KMS-11 (cell line): ENCODE data around the gene NR1H2.

Experiments used
- H2AFZ ChIP-seq: fragments of 200-600 bp; sonication (generic); 2 replicates; pipeline ENCODE4 v1.6.1; 2016; ENCODE audit warnings: antibody characterized with exemption, mixed run types, low read depth
- H3K27ac ChIP-seq: fragments of 200-600 bp; sonication (generic); 2 replicates; pipeline ENCODE4 v1.6.1; 2016; ENCODE audit warnings: mild to moderate bottlenecking, mixed run types
- H3K27me3 ChIP-seq: fragments of 200-600 bp; sonication (generic); 2 replicates; pipeline ENCODE4 v1.6.1; 2017; ENCODE audit warnings: mild to moderate bottlenecking, low read depth, mixed run types, moderate library complexity; ENCODE audit not compliant: insufficient read depth
- H3K36me3 ChIP-seq: fragments of 200-600 bp; sonication (generic); 2 replicates; pipeline ENCODE4 v1.6.1; 2017; ENCODE audit warnings: mild to moderate bottlenecking, mixed run types; ENCODE audit not compliant: insufficient read depth
- H3K4me1 ChIP-seq: fragments of 200-600 bp; sonication (generic); 2 replicates; pipeline ENCODE4 v1.6.1; 2016; ENCODE audit warnings: mild to moderate bottlenecking, low read depth, mixed run types; ENCODE audit not compliant: poor library complexity, severe bottlenecking
- H3K4me2 ChIP-seq: fragments of 200-600 bp; sonication (generic); 2 replicates; pipeline ENCODE4 v1.7.0; 2016; ENCODE audit warnings: mild to moderate bottlenecking, mixed run types
- H3K4me3 ChIP-seq: fragments of 200-600 bp; sonication (generic); IDR thresholded peaks from 2 replicates; pipeline ENCODE4 v1.6.1; 2017; ENCODE audit warnings: low read depth, low read length, mixed read lengths; ENCODE audit not compliant: insufficient read depth
- H3K79me2 ChIP-seq: fragments of 200-600 bp; sonication (generic); 2 replicates; pipeline ENCODE4 v1.6.1; 2016; ENCODE audit warnings: low read depth, mixed run types; ENCODE audit not compliant: insufficient read depth
- H3K9ac ChIP-seq: fragments of 200-600 bp; sonication (generic); 2 replicates; pipeline ENCODE4 v1.6.1; 2016; ENCODE audit warnings: mild to moderate bottlenecking, mixed run types
- H4K20me1 ChIP-seq: fragments of 200-600 bp; sonication (generic); 2 replicates; pipeline ENCODE4 v1.6.1; 2016; ENCODE audit warnings: mild to moderate bottlenecking, mixed run types; ENCODE audit not compliant: insufficient read depth
- TF ChIP-seq, protein P1 (sequence below): fragments of 200-600 bp; sonication (generic); conservative IDR thresholded peaks from 2 replicates; pipeline ENCODE4 v1.6.1; 2017; ENCODE audit warnings: low read depth, mild to moderate bottlenecking, antibody characterized with exemption, low read length, moderate library complexity, mixed read lengths

Gene NR1H2

DNA sequence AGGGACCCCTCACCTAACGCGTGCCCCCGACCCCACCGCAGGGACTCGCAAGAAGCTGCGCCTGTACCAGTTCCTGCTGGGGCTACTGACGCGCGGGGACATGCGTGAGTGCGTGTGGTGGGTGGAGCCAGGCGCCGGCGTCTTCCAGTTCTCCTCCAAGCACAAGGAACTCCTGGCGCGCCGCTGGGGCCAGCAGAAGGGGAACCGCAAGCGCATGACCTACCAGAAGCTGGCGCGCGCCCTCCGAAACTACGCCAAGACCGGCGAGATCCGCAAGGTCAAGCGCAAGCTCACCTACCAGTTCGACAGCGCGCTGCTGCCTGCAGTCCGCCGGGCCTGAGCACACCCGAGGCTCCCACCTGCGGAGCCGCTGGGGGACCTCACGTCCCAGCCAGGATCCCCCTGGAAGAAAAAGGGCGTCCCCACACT lies 51.8 kb downstream of the NR1H2 start:
- no peaks in the 10 kb centered on the region for H3K36me3 ChIP-seq
- H3K27ac ChIP-seq: no peak overlapping the region
- H2AFZ ChIP-seq: no peak overlapping the region
- H3K27me3 ChIP-seq: peaks cover 20% of the 10 kb centered on the region
- no peaks in the 10 kb centered on the region for H4K20me1 ChIP-seq
- H3K4me1 ChIP-seq: peaks cover 12% of the 10 kb centered on the region
- no peak overlapping the region for H3K4me3 ChIP-seq
- H3K4me2 ChIP-seq: no peak overlapping the region
- H3K79me2 ChIP-seq: no peaks in the 10 kb centered on the region
- TF ChIP-seq, protein P1, sequence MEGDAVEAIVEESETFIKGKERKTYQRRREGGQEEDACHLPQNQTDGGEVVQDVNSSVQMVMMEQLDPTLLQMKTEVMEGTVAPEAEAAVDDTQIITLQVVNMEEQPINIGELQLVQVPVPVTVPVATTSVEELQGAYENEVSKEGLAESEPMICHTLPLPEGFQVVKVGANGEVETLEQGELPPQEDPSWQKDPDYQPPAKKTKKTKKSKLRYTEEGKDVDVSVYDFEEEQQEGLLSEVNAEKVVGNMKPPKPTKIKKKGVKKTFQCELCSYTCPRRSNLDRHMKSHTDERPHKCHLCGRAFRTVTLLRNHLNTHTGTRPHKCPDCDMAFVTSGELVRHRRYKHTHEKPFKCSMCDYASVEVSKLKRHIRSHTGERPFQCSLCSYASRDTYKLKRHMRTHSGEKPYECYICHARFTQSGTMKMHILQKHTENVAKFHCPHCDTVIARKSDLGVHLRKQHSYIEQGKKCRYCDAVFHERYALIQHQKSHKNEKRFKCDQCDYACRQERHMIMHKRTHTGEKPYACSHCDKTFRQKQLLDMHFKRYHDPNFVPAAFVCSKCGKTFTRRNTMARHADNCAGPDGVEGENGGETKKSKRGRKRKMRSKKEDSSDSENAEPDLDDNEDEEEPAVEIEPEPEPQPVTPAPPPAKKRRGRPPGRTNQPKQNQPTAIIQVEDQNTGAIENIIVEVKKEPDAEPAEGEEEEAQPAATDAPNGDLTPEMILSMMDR: no peak
- H3K9ac ChIP-seq: no peak overlapping the region

DNA sequence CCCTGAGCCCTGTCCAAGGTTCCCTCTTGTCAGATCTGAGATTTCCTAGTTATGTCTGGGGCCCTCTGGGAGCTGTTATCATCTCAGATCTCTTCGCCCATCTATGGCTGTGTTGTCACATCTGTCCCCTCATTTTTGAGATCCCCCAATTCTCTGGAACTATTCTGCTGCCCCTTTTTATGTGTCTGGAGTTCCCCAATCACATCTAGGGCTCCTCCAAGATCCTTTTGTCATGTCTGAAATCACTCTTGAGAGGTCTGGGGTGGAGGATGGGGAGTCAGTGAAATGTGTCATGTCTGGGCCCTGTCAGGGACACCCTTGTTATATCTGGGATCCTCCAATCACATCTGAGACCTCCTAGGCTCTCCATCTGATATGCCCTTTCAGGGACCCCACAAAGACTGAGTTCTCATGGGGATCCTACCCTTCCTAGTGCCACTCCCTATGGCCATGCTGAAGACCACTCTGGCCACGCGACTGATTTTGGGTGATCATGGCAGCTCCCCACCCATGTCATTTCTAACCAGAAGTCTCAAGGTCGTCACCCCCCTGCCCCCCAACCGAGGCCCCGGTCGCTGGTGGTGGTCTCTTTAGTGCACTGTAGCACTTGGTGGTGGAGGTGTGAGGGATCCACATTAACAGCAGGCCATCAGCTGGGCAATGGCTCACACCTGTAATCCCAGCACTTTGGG lies 52.7 kb downstream of the NR1H2 start:
- peaks cover 14% of the 10 kb centered on the region for H3K4me1 ChIP-seq

DNA sequence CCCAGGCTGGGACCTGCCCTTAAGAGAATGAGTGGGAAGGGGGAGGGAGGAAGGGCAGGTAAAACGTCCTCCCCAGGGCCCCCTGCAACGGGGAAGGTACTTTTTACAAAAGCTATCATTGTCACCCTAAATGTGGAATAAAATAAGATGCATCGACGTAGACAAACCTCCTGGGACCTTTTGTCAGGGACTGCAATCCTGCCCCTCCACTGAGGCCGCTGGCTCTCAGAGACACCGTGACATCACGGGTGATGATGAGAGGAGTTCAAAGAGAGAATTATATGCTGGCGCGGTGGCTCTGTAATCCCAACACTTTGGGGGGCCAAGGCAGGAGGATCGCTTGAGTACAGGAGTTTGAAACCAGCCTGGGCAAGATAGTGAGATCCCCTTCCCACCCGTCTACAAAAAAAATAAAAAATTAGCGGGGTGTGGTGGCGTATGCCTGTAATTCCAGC lies 54.7 kb downstream of the NR1H2 start:
- H2AFZ ChIP-seq: peak overlapping the region; percentile 74; the same call in 1 of the 2 replicates
- H3K4me2 ChIP-seq: peak overlapping the region; percentile 47; the same call in 1 of the 2 replicates
- no peak overlapping the region for H3K27ac ChIP-seq
- no peaks in the 10 kb centered on the region for H4K20me1 ChIP-seq
- TF ChIP-seq, protein P1: no peak
- peaks cover 38% of the 10 kb centered on the region for H3K27me3 ChIP-seq
- no peak overlapping the region for H3K9ac ChIP-seq
- no peaks in the 10 kb centered on the region for H3K36me3 ChIP-seq
- H3K4me3 ChIP-seq: no peak overlapping the region
- H3K4me1 ChIP-seq: peaks cover 23% of the 10 kb centered on the region
- no peaks in the 10 kb centered on the region for H3K79me2 ChIP-seq

More for the DNA sequence above, 52.7 kb downstream of the NR1H2 start:
- H3K9ac ChIP-seq: no peak overlapping the region
- no peaks in the 10 kb centered on the region for H3K79me2 ChIP-seq
- no peaks in the 10 kb centered on the region for H3K36me3 ChIP-seq
- H3K4me2 ChIP-seq: no peak overlapping the region
- H3K4me3 ChIP-seq: no peak overlapping the region
- peaks cover 29% of the 10 kb centered on the region for H3K27me3 ChIP-seq
- H4K20me1 ChIP-seq: no peaks in the 10 kb centered on the region
- H2AFZ ChIP-seq: no peak overlapping the region
- TF ChIP-seq, protein P1: no peak
- H3K27ac ChIP-seq: no peak overlapping the region

DNA sequence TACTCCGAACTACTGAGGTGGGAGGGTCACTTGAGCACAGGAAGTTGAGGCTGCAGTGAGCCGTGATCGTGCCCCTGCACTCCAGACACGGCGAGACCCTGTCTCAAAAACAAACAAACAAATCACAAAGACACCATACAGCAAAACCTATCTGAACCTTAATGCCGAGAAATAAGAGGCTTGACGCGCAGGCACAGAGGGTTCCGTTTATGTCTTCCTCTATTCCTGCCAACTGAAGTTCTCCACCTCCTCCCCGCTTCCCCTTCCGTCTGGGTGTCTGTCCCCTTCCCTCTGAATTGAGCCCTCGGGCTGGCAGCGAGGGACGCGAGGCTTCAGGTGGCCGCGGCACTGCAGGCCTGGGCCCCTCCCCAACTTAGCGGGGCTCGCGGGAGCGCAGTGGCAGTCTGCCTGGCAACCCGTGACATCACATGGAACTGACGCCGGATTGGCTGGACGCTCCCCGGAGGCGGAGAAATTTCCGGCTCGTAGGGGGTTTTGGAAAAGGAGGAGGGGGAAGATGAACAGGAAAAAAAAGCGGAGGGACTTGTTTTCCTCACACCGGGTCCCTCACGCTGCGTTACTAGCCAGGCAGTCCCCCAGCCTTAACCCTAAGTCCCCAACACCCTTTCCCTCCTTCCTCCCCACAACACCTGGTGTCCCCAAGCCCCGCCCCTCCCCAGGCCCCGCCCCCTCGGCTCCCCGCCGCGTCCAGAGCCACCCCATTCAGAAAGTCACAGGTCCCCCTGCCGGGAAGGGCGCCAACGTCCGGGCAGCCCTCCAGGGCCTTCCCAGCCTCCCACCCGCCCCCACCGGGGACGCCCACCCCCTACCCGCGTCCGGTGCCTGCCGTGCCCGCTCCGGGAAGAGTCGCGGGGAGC lies 55.3 kb downstream of the NR1H2 start:
- TF ChIP-seq, protein P1: no peak
- H3K27me3 ChIP-seq: peaks cover 44% of the 10 kb centered on the region
- no peak overlapping the region for H3K4me3 ChIP-seq
- no peak overlapping the region for H3K9ac ChIP-seq
- peaks cover 23% of the 10 kb centered on the region for H3K4me1 ChIP-seq
- no peaks in the 10 kb centered on the region for H3K79me2 ChIP-seq
- H3K4me2 ChIP-seq: peak overlapping the region; percentile 78
- peak overlapping the region; percentile 74 for H2AFZ ChIP-seq
- no peaks in the 10 kb centered on the region for H4K20me1 ChIP-seq
- H3K36me3 ChIP-seq: no peaks in the 10 kb centered on the region
- no peak overlapping the region for H3K27ac ChIP-seq
